HG02943 (cell line): ENCODE data around the gene MGAT3.
"Not testable (repeated sequence)": the region's sequence is repeated elsewhere in the genome, so short reads cannot be mapped to it uniquely, and the experiment has no call there.

Experiments used
- ATAC-seq: cut with Tn5 transposase; IDR thresholded peaks from one replicate; pipeline ENCODE4 v1.9.1; 2021; ENCODE audit warnings: mild to moderate bottlenecking, low read depth, moderate library complexity; ENCODE audit not compliant: unreplicated experiment

The MGAT3 gene, protein sequence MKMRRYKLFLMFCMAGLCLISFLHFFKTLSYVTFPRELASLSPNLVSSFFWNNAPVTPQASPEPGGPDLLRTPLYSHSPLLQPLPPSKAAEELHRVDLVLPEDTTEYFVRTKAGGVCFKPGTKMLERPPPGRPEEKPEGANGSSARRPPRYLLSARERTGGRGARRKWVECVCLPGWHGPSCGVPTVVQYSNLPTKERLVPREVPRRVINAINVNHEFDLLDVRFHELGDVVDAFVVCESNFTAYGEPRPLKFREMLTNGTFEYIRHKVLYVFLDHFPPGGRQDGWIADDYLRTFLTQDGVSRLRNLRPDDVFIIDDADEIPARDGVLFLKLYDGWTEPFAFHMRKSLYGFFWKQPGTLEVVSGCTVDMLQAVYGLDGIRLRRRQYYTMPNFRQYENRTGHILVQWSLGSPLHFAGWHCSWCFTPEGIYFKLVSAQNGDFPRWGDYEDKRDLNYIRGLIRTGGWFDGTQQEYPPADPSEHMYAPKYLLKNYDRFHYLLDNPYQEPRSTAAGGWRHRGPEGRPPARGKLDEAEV

GRCh38 chr22:39456522-39457197 is at the start of gene MGAT3:
TSS of gene MGAT3 (plus strand) at chr22:39457012. CDS start at chr22:39487348, 30,336 bp downstream.
- no peak for ATAC-seq

- ATAC-seq, result no peak
Measured at GRCh38 chr22:39408173-39408572, 48.6 kb upstream of the MGAT3 start.

GRCh38 chr22:39408807-39409206 is 48.0 kb upstream of the MGAT3 start:
- no peak for ATAC-seq

GRCh38 chr22:39409516-39410029 is 47.2 kb upstream of the MGAT3 start:
- no peak for ATAC-seq

- ATAC-seq, result no peak
Measured at GRCh38 chr22:39410264-39410663, 46.5 kb upstream of the MGAT3 start.

GRCh38 chr22:39411828-39412365 is 44.9 kb upstream of the MGAT3 start:
- not testable (repeated sequence) for ATAC-seq

- ATAC-seq, result not testable (repeated sequence)
Measured at GRCh38 chr22:39413204-39413603, 43.6 kb upstream of the MGAT3 start.

- ATAC-seq, result no peak
Measured at GRCh38 chr22:39414377-39414776, 42.4 kb upstream of the MGAT3 start.

DNA sequence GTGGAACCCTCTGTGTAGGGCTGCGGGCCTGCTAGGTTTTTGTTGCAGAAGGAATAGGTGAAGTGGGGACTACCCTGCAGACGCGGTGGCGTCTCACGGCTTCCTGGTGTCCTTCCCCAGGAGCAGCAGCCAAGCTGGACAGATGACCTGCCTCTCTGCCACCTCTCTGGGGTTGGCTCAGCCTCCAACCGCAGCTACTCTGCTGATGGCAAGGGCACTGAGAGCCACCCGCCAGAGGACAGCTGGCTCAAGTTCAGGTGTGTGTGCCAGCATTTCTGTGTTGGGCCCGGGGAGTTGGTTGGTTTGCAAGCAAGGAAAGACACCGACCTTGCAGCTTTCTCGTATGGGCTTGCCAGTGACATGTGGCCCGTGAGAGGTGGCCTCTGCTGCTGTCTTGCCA is 41.9 kb upstream of the MGAT3 start:
- ATAC-seq, result no peak

- ATAC-seq, result no peak
Measured at GRCh38 chr22:39415506-39415905, 41.3 kb upstream of the MGAT3 start.

GRCh38 chr22:39416319-39416718 is 40.5 kb upstream of the MGAT3 start:
- no peak for ATAC-seq

DNA sequence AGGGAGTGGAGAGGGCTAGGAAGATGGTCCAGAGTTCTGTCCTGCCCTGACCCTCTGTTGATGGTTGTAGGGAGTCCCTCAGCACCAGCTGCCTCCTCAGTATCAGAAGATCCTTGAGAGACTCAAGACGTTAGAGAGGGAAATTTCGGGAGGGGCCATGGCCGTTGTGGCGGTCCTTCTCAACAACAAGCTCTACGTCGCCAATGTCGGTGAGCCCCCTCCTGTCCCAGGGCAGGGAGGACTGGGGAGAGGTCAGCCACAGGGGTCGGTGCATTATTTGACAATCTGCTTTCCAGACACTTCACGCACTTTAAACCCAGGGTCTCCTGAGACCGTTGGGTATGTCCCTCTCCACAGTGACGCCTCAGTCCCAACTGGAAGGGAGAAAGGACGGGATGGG is 39.2 kb upstream of the MGAT3 start:
- no peak for ATAC-seq

- ATAC-seq, result no peak
Measured at GRCh38 chr22:39418696-39419095, 38.1 kb upstream of the MGAT3 start.

- no peak for ATAC-seq
Measured at GRCh38 chr22:39419096-39419495, 37.7 kb upstream of the MGAT3 start.

DNA sequence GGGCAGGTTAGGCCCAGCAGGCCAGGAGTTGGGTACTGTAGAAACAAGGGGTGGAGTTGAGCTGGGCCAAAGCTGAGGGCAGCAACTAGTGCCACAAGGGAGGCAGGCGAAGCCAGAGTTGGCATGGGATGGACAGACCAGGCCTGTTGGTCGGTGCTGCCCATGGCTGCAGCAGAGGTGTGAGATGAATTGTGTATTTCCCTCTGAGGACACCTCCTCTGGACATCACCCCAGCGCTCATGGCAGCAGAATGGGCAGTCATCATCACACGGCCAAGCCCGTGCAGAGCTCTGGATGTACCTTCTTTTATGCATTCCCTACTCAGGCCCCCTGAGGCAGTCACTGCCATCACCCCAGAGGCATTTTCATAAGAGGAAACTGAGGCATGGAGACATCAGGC is 36.9 kb upstream of the MGAT3 start:
- no peak for ATAC-seq

DNA sequence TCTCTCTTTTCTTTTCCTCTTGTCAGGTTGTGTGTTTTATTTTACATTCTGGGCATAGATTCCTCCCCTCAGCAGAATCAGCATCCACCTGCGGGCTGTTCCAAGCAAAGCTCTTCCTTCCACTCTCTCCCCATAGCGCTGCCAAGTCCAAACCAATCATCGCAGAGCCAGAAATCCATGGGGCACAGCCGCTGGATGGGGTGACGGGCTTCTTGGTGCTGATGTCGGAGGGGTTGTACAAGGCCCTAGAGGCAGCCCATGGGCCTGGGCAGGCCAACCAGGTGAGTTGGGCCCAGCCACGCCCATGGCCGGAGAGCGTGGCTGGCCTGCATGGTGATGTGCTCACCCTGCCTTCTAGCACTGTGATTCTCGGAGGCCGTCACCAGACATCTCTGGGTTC is 35.1 kb upstream of the MGAT3 start:
- no peak for ATAC-seq

DNA sequence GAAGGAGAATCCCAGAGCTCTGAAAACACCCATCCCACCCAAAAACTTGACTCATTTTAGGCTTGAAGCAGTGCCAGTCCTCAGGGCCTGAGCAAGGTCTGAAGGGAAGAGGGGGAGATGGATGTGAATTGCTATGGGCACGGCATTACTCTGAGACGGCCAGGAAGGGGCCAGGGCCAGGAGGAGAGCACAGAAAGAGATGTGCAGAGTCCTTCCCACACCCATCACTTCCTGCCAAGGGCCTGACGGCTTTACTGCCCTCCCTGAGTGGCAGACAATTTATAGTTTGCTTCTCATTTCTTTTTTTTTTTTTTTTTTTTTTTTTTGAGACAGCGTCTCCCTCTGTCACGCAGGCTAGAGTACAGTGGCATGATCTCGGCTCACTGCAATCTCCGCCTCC is 34.7 kb upstream of the MGAT3 start:
- no peak for ATAC-seq

DNA sequence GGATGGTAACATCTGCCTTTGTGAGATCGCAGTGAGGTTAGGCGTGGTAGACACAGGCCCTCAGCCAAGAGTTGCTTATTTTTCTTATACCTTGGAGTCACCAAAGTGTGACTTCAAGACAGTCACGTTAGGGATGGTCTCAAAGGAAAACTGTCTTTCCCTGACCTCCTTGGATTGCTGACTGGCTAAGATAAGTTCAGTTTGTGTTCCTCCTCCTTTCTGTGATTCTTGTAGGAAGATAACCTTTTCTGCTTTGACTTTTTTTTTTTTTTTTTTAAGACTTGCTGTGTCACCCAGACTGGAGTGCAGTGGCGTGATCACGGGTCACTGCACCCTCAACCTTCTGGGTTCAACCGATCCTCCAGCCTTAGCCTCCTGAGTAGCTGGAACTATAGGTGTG is 34.1 kb upstream of the MGAT3 start:
- no peak for ATAC-seq

DNA sequence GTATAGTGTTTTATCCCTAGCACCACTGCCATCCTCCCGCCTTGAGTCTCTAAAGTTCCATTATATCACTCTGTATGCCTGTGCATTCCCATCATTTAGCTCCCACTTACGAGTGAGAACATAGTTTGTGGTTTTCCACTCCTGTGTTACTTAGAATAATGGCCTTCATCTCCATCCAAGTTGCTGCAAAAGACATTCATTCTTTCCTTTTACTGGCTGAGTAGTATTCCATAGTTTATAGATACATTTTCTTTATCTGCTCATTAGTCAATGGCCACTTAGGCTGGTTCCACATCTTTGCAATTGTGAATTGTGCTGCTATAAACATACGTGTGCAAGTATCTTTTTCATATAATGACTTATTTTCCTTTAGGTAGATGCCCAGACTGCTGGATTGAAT is 32.8 kb upstream of the MGAT3 start:
- no peak for ATAC-seq

DNA sequence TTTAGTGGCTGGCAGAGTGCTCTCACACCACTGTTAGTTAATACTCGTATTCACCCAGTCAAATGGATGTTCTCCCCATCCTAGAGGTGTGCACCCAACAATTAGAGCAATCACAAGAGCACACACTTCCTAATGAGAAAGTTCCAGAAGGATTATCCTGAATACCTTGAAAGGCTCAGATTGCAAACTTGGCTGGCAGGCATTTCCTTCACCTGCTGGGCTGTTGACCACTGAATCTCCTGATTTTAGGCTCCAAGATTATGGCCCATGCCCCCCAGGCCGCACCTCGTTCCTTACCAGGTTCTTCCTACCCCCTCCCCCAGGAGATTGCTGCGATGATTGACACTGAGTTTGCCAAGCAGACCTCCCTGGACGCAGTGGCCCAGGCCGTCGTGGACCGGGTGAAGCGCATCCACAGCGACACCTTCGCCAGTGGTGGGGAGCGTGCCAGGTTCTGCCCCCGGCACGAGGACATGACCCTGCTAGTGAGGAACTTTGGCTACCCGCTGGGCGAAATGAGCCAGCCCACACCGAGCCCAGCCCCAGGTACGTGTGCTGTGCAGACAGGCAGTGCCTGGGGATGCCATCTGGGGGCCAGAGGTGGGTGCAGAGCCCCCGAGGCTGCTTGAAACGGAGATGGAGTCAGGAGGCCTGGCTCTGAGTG is 30.3 kb upstream of the MGAT3 start:
- no peak for ATAC-seq
